Transverse colon (tissue), 4 donors: ENCODE measurements around the gene ANKRD44. TPM values are rescaled to one million over a fixed set of nuclear protein-coding genes. Genes with fewer than 3 reads are reported as not detected.
A peak's percentile ranks its signal among the peaks of the same experiment; 100 is the strongest.

Experiments
- DNase-seq: peaks from one replicate; pipeline ENCODE4 v3.0.0-alpha.2; 2019
- H3K27ac ChIP-seq, 4 donors: fragments of 200-600 bp; sonication (generic); 2 replicates each; pipeline ENCODE4 v1.5.1; 2016 to 2018; ENCODE audit warnings: inconsistent platforms in 4 of 4
- H3K27me3 ChIP-seq: fragments of 200-600 bp; sonication (generic); 2 replicates; pipeline ENCODE4 v1.5.1; 2017; ENCODE audit warnings: inconsistent platforms
- H3K36me3 ChIP-seq, 4 donors: fragments of 200-600 bp; sonication (generic); 2 replicates each; pipeline ENCODE4 v1.5.1; 2017 to 2019; ENCODE audit warnings: inconsistent platforms in 4 of 4
- H3K4me1 ChIP-seq, 4 donors: fragments of 200-600 bp; sonication (generic); 2 replicates each; pipeline ENCODE4 v1.5.1; 2017 to 2020; ENCODE audit warnings: inconsistent platforms in 4 of 4
- H3K4me3 ChIP-seq, 4 donors: fragments of 200-600 bp; sonication (generic); 1 replicate in 1 of 4; 2 replicates in 3 of 4; pipeline versions ENCODE4 v1.5.1 to v1.6.1; 2017 to 2019; ENCODE audit warnings: inconsistent platforms in 4 of 4
- H3K9me3 ChIP-seq, 2 donors: fragments of 200-600 bp; sonication (generic); 2 replicates each; pipeline ENCODE4 v1.5.1; 2017 to 2019; ENCODE audit warnings: inconsistent platforms in 2 of 2
- CTCF ChIP-seq, 5 experiments: fragments of 200-600 bp in 3 of 5; fragments of 450-650 bp in 2 of 5; sonication (generic) in 3 of 5; IDR thresholded peaks; 1 replicate in 2 of 5; 2 replicates in 3 of 5; pipeline ENCODE4 v1.5.1; 2016 to 2017; ENCODE audit warnings: antibody characterized with exemption in 5 of 5, inconsistent platforms in 3 of 5, mild to moderate bottlenecking in 2 of 5, moderate library complexity in 1 of 5
- EP300 ChIP-seq: sonication (generic); formaldehyde crosslinking; IDR thresholded peaks from one replicate; pipeline ENCODE4 v1.6.1; 2017; ENCODE audit warnings: antibody characterized with exemption, low read depth
- POLR2A ChIP-seq: fragments of 450-650 bp; IDR thresholded peaks from one replicate; pipeline ENCODE4 v1.6.1; 2016; ENCODE audit warnings: antibody characterized with exemption, mild to moderate bottlenecking, moderate library complexity
- POLR2AphosphoS5 ChIP-seq, 3 donors: sonication (generic); formaldehyde crosslinking; IDR thresholded peaks; one replicate each; pipeline ENCODE4 v1.6.1; 2016; ENCODE audit warnings: antibody characterized with exemption in 3 of 3
- WGBS, 2 donors: methylation state at CpG; one replicate each; pipeline ENCODE4 v1.1.5; 2018; ENCODE audit warnings: low coverage in 1 of 2; 5-methylcytosine and 5-hydroxymethylcytosine counted together
- in situ Hi-C, 4 donors: fragments of 200-750 bp; cut with MboI; loops; one replicate each; pipeline versions ENCODE4 v1.15.0 to v1.15.1; 2017; ENCODE audit warnings: low sequenced_read_pairs in 3 of 4, low pct_ligation_motif_present in 1 of 4, low pct_unique_long_range_greater_than_20kb in 1 of 4
- intact Hi-C: fragments of 100-400 bp; cut with DNase I; formaldehyde crosslinking; loops from one replicate; pipeline ENCODE4 v1.15.1; 2023; ENCODE audit warnings: low total_unique reads
- total RNA-seq, 4 donors: library from RNA; depleted of rRNA; stranded (reverse); fragments of >200 nt; gene quantifications; one replicate each; pipeline ENCODE4 v1.1.0, GENCODE V29; 2016

Gene ANKRD44
- total RNA-seq, 4 donors from 2014 or later, result 13.9 to 46.8 (median 27.5) TPM

- Histone ChIP-seq H3K36me3 (no peaks in the 10 kb centered on the region), H3K4me1 (peaks cover 0 to 9% (median 3%) of the 10 kb centered on the region in 4 donors), H3K4me3 (no peak overlapping the region), H3K9me3 (no peaks in the 10 kb centered on the region), H3K27ac (no peak overlapping the region), H3K27me3 (no peaks in the 10 kb centered on the region)
- DNase-seq, result no peak
- 70 to 81% methylated on average over 5 of the region's 5 CpGs for WGBS, 2 donors
- in situ Hi-C loops, result loop anchor here in 2 of 4 donors (10.0 to 25.0 kb wide), 4 partner anchors 67 to 193 kb away; partner anchors contain the start of gene ANKRD44 (in 2 of the 2)
- intact Hi-C loops, result no loop called here
- TF ChIP-seq POLR2A (no peak), EP300 (no peak), POLR2AphosphoS5 (IDR thresholded peaks at IDR 0.05) (no peak), CTCF (IDR thresholded peaks at IDR 0.05) (no peak)
These were observed 129.1 kb downstream of the ANKRD44 start for GRCh38 chr2:197181491-197181890.

GRCh38 chr2:197179744-197180498 is 130.7 kb downstream of the ANKRD44 start:
- no peaks in the 10 kb centered on the region for H3K9me3 ChIP-seq
- DNase-seq, result no peak
- intact Hi-C loops (no loop called here), in situ Hi-C loops (loop anchor here in 2 of 4 donors (10.0 to 25.0 kb wide), 4 partner anchors 65 to 195 kb away; partner anchors contain the start of gene ANKRD44 (in 2 of the 2))
- H3K27me3 ChIP-seq, result no peaks in the 10 kb centered on the region
- H3K27ac ChIP-seq, result peak overlapping the region in 3 of 4 donors; percentile 9 to 22 (median 15)
- H3K4me1 ChIP-seq, result peaks cover 0 to 9% (median 4%) of the 10 kb centered on the region in 4 donors
- no peak overlapping the region for H3K4me3 ChIP-seq
- TF ChIP-seq EP300 (no peak), CTCF (IDR thresholded peaks at IDR 0.05) (no peak), POLR2AphosphoS5 (IDR thresholded peaks at IDR 0.05) (no peak), POLR2A (no peak)
- WGBS, 2 donors, result 70 to 82% methylated on average over 7 to 12 of the region's 12 CpGs
- H3K36me3 ChIP-seq, result no peaks in the 10 kb centered on the region

DNA sequence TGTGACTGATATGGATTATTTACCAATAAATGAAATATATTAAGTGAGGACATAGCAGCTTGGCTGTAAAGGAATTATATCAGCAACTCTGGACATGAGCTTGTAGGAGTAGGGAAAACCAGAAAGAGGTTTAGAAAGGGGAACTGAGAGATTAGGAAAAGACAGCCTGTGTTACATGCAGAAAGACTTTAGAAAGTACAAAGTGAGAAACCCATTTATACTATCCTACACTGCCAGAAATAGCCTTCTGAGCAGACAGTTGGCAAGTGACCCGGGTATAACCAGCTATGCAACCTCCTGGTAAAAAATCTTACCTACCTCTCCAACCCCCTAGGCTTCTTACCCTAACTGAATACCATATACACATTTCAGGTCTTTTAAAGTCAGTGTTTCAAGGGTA is 134.1 kb downstream of the ANKRD44 start:
- in situ Hi-C loops (loop anchor here in 1 of 4 donors (25.0 kb wide), 1 partner anchor 136 kb away; the partner anchor contains the start of gene ANKRD44), intact Hi-C loops (no loop called here)
- Histone ChIP-seq H3K27me3 (no peaks in the 10 kb centered on the region), H3K36me3 (no peaks in the 10 kb centered on the region), H3K4me3 (no peak overlapping the region), H3K4me1 (peaks cover 0 to 17% (median 7%) of the 10 kb centered on the region in 4 donors), H3K27ac (no peak overlapping the region), H3K9me3 (no peaks in the 10 kb centered on the region)
- no peak for DNase-seq
- WGBS, 2 donors, result 0% methylated on average over 1 of the region's 1 CpG
- TF ChIP-seq CTCF (IDR thresholded peaks at IDR 0.05) (no peak), POLR2AphosphoS5 (IDR thresholded peaks at IDR 0.05) (no peak), EP300 (no peak), POLR2A (no peak)

DNA sequence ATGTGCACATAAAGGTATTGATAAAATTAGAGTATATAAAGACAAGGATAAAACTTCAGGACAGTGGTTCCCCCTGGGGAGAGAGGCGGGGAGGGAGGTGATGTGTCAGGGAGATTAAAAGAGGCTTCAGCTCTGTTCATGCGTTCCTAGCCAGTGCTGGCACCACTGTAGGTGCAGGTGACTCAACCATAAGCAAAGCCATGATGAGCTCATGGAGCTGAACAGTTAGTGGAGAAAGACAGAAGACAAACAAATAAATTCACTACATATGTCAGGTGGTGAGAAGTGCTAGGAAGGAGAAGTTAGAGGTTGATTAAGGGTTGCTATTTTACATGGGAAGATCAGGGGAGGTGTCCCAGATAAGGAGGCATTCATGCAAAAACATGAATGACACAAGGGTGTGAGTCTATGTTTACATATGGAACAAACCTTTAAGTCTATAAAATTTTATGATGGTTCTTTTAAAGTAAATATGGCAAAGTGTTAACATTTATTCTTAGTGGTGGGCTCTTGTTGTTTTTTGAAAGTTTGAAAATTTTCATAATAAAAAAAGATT is 136.0 kb downstream of the ANKRD44 start:
- no peaks in the 10 kb centered on the region for H3K36me3 ChIP-seq
- intact Hi-C loops (no loop called here), in situ Hi-C loops (loop anchor here in 1 of 4 donors (25.0 kb wide), 1 partner anchor 138 kb away; the partner anchor contains the start of gene ANKRD44)
- WGBS, 2 donors, result 49% methylated on average over 2 of the region's 2 CpGs
- H3K9me3 ChIP-seq, result no peaks in the 10 kb centered on the region
- no peaks in the 10 kb centered on the region for H3K27me3 ChIP-seq
- no peak overlapping the region for H3K4me3 ChIP-seq
- H3K27ac ChIP-seq, result no peak overlapping the region
- peaks cover 0 to 17% (median 7%) of the 10 kb centered on the region in 4 donors for H3K4me1 ChIP-seq
- TF ChIP-seq CTCF (IDR thresholded peaks at IDR 0.05), result no peak
- TF ChIP-seq EP300, result no peak
- TF ChIP-seq POLR2AphosphoS5 (IDR thresholded peaks at IDR 0.05), result no peak
- no peak for TF ChIP-seq POLR2A
- DNase-seq, result no peak
